Neural cell (in vitro differentiated cells): Measurements from ENCODE around the gene ACYP2. TPM values are rescaled to one million over a fixed set of nuclear protein-coding genes. Genes with fewer than 3 reads are reported as not detected.

Experiments
- H2AFZ ChIP-seq: fragments of 200-600, 300-800 bp; sonication (generic), shearing (Covaris generic); 2 replicates; pipeline ENCODE4 v1.6.0; 2014; ENCODE audit warnings: low read depth, mild to moderate bottlenecking, antibody characterized with exemption, low read length, moderate library complexity
- H3F3A ChIP-seq: fragments of 200-600 bp; shearing (Covaris generic); 2 replicates; pipeline ENCODE4 v1.6.1; 2016; ENCODE audit warnings: mild to moderate bottlenecking, moderate library complexity, mixed read lengths, antibody characterized with exemption, low read length; ENCODE audit not compliant: insufficient read depth, poor library complexity, severe bottlenecking
- H3K27ac ChIP-seq: fragments of 200-600, 300-800 bp; sonication (generic), shearing (Covaris generic); 2 replicates; pipeline ENCODE4 v1.5.1; 2014; ENCODE audit warnings: mild to moderate bottlenecking, low read length, moderate library complexity
- H3K27me3 ChIP-seq: fragments of 300-800, 200-600 bp; sonication (generic), shearing (Covaris generic); 2 replicates; pipeline ENCODE4 v1.6.0; 2014; ENCODE audit warnings: mild to moderate bottlenecking, low read depth, low read length, moderate library complexity; ENCODE audit not compliant: insufficient read depth
- H3K36me3 ChIP-seq: fragments of 300-800, 200-600 bp; sonication (generic), shearing (Covaris generic); 2 replicates; pipeline ENCODE4 v1.5.1; 2014; ENCODE audit warnings: mild to moderate bottlenecking, antibody characterized with exemption, low read length, moderate library complexity; ENCODE audit not compliant: insufficient read depth
- H3K4me2 ChIP-seq: fragments of 300-800, 200-600 bp; sonication (generic), shearing (Covaris generic); 2 replicates; pipeline ENCODE4 v1.6.0; 2014; ENCODE audit warnings: mild to moderate bottlenecking, low read length
- H3K4me3 ChIP-seq: fragments of 300-800, 200-600 bp; sonication (generic), shearing (Covaris generic); 2 replicates; pipeline ENCODE4 v1.5.1; 2014; ENCODE audit warnings: mild to moderate bottlenecking, low read length, moderate library complexity
- H3K79me2 ChIP-seq: fragments of 200-600 bp; shearing (Covaris generic); replicated peaks from 2 replicates; pipeline ENCODE4 v1.6.0; 2014; ENCODE audit warnings: mild to moderate bottlenecking, low read length, moderate library complexity; ENCODE audit not compliant: insufficient read depth
- H3K9ac ChIP-seq: fragments of 300-800, 200-600 bp; sonication (generic), shearing (Covaris generic); 2 replicates; pipeline ENCODE4 v1.6.1; 2016; ENCODE audit warnings: mild to moderate bottlenecking, low read length, mixed read lengths
- H3K9me2 ChIP-seq: fragments of 200-600 bp; shearing (Covaris generic); 2 replicates; pipeline ENCODE4 v1.6.1; 2016; ENCODE audit warnings: mild to moderate bottlenecking, low read length, mixed read lengths; ENCODE audit not compliant: insufficient read depth
- H3K9me3 ChIP-seq: fragments of 200-600, 300-800 bp; sonication (generic), shearing (Covaris generic); 2 replicates; pipeline ENCODE4 v1.6.1; 2016; ENCODE audit warnings: mild to moderate bottlenecking, mixed run types, low read length, moderate library complexity, mixed read lengths
- H4K20me1 ChIP-seq: fragments of 200-600 bp; shearing (Covaris generic); 2 replicates; pipeline ENCODE4 v1.6.1; 2016; ENCODE audit warnings: mild to moderate bottlenecking, mixed run types; ENCODE audit not compliant: insufficient read depth
- EP300 ChIP-seq: fragments of 450-650 bp; conservative IDR thresholded peaks from 2 replicates; pipeline ENCODE4 v1.6.1; 2014; ENCODE audit warnings: antibody characterized with exemption, mild to moderate bottlenecking, moderate library complexity; ENCODE audit not compliant: poor library complexity, severe bottlenecking
- EZH2 ChIP-seq: fragments of 200-600, 300-800 bp; shearing (Covaris generic), sonication (generic); IDR thresholded peaks from 2 replicates; pipeline ENCODE4 v1.6.1; 2014; ENCODE audit warnings: antibody characterized with exemption, low read length, borderline replicate concordance, mild to moderate bottlenecking; ENCODE audit not compliant: insufficient read depth, poor library complexity, severe bottlenecking
- MXI1 ChIP-seq: fragments of 450-650 bp; conservative IDR thresholded peaks from 2 replicates; pipeline ENCODE4 v1.6.1; 2014; ENCODE audit warnings: antibody characterized with exemption, mild to moderate bottlenecking; ENCODE audit not compliant: poor library complexity, severe bottlenecking
- POLR2AphosphoS5 ChIP-seq: IDR thresholded peaks from 2 replicates; pipeline ENCODE4 v1.6.1; 2012
- RAD21 ChIP-seq: fragments of 450-650 bp; conservative IDR thresholded peaks from 2 replicates; pipeline ENCODE4 v1.6.1; 2014; ENCODE audit warnings: antibody characterized with exemption, mild to moderate bottlenecking, moderate library complexity
- SMC3 ChIP-seq: fragments of 450-650 bp; conservative IDR thresholded peaks from 2 replicates; pipeline ENCODE4 v1.6.1; 2014; ENCODE audit warnings: antibody characterized with exemption, mild to moderate bottlenecking, moderate library complexity; ENCODE audit not compliant: poor library complexity
- TAF1 ChIP-seq: IDR thresholded peaks from 2 replicates; pipeline ENCODE4 v1.6.1; 2012; ENCODE audit warnings: low read depth
- polyA plus RNA-seq: library from polyadenylated mRNA; depleted of rRNA; stranded (reverse); fragments of >200 nt; gene quantifications from 2 replicates; pipeline ENCODE4 v1.2.3, GENCODE V29; 2014
- TF ChIP-seq, protein P1 (sequence below): fragments of 450-650 bp; IDR thresholded peaks from 2 replicates; pipeline ENCODE4 v1.5.1; 2014; ENCODE audit warnings: antibody characterized with exemption, mild to moderate bottlenecking, moderate library complexity; ENCODE audit not compliant: poor library complexity, severe bottlenecking
- TF ChIP-seq, protein P2 (sequence below): IDR thresholded peaks from 2 replicates; pipeline ENCODE4 v1.6.1; 2012; ENCODE audit warnings: borderline replicate concordance

ACYP2 gene
- polyA plus RNA-seq, 1 donor from 2014 or later: 48.2 TPM

DNA sequence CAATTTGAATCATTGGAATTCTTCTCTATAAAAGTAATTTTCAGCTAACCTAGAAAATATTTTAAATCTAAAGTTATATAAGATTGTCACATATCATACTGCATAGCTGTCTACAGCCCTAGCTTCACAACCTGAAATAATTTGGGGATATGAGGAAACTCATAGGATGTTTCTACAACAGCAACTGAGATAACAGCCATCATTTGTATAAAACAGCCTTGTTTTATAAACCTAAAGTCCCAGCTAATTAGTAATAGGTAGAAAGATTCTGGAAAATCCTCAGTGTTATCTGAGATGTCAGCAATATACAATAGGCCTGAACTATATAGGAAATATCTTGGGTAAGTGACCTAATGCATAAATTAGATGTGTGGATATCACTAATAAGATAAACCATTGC, 188.2 kb downstream of the ACYP2 start:
- Histone ChIP-seq H3K9me2 (no peaks in the 10 kb centered on the region), H3K4me3 (no peak overlapping the region), H3K27ac (no peak overlapping the region), H3K9me3 (no peaks in the 10 kb centered on the region), H2AFZ (no peak overlapping the region), H3K9ac (no peak overlapping the region), H3K4me2 (no peak overlapping the region), H4K20me1 (no peaks in the 10 kb centered on the region), H3K36me3 (no peaks in the 10 kb centered on the region), H3K27me3 (no peaks in the 10 kb centered on the region), H3F3A (no peaks in the 10 kb centered on the region), H3K79me2 (no peaks in the 10 kb centered on the region)
- TF ChIP-seq SMC3: no peak
- TF ChIP-seq, protein P1, sequence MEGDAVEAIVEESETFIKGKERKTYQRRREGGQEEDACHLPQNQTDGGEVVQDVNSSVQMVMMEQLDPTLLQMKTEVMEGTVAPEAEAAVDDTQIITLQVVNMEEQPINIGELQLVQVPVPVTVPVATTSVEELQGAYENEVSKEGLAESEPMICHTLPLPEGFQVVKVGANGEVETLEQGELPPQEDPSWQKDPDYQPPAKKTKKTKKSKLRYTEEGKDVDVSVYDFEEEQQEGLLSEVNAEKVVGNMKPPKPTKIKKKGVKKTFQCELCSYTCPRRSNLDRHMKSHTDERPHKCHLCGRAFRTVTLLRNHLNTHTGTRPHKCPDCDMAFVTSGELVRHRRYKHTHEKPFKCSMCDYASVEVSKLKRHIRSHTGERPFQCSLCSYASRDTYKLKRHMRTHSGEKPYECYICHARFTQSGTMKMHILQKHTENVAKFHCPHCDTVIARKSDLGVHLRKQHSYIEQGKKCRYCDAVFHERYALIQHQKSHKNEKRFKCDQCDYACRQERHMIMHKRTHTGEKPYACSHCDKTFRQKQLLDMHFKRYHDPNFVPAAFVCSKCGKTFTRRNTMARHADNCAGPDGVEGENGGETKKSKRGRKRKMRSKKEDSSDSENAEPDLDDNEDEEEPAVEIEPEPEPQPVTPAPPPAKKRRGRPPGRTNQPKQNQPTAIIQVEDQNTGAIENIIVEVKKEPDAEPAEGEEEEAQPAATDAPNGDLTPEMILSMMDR: no peak

DNA sequence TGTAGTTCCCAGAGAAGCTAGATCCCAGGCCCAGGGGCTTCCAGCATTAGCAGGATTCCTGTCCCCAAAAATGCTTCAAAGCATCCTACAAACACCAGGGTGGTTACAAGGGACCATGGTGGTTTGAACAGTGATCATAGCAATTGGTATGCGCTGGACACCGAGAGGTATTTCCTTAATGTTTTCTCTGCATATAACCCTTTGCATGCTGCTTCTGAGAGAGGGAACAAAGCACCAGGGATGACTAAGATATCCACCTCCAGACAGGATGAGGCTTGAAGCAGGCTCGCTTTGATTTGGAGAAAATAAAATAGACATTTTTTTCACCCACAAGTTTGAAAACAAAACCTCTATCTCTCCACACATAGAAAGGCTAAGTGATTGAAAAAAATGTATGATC, 191.1 kb downstream of the ACYP2 start:
- no peak overlapping the region for H3K4me2 ChIP-seq
- no peak overlapping the region for H3K27ac ChIP-seq
- no peaks in the 10 kb centered on the region for H3F3A ChIP-seq
- H4K20me1 ChIP-seq: no peaks in the 10 kb centered on the region
- no peak overlapping the region for H3K9ac ChIP-seq
- no peaks in the 10 kb centered on the region for H3K79me2 ChIP-seq
- no peak for TF ChIP-seq MXI1
- no peak for TF ChIP-seq EP300
- TF ChIP-seq, protein P2, sequence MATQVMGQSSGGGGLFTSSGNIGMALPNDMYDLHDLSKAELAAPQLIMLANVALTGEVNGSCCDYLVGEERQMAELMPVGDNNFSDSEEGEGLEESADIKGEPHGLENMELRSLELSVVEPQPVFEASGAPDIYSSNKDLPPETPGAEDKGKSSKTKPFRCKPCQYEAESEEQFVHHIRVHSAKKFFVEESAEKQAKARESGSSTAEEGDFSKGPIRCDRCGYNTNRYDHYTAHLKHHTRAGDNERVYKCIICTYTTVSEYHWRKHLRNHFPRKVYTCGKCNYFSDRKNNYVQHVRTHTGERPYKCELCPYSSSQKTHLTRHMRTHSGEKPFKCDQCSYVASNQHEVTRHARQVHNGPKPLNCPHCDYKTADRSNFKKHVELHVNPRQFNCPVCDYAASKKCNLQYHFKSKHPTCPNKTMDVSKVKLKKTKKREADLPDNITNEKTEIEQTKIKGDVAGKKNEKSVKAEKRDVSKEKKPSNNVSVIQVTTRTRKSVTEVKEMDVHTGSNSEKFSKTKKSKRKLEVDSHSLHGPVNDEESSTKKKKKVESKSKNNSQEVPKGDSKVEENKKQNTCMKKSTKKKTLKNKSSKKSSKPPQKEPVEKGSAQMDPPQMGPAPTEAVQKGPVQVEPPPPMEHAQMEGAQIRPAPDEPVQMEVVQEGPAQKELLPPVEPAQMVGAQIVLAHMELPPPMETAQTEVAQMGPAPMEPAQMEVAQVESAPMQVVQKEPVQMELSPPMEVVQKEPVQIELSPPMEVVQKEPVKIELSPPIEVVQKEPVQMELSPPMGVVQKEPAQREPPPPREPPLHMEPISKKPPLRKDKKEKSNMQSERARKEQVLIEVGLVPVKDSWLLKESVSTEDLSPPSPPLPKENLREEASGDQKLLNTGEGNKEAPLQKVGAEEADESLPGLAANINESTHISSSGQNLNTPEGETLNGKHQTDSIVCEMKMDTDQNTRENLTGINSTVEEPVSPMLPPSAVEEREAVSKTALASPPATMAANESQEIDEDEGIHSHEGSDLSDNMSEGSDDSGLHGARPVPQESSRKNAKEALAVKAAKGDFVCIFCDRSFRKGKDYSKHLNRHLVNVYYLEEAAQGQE: no peak
- no peak for TF ChIP-seq POLR2AphosphoS5
- TF ChIP-seq, protein P1: no peak
- no peak for TF ChIP-seq TAF1
- TF ChIP-seq EZH2: no peak
- no peak for TF ChIP-seq SMC3
- TF ChIP-seq RAD21: no peak
- no peak overlapping the region for H2AFZ ChIP-seq
- no peaks in the 10 kb centered on the region for H3K36me3 ChIP-seq
- no peaks in the 10 kb centered on the region for H3K27me3 ChIP-seq
- no peak overlapping the region for H3K4me3 ChIP-seq
- H3K9me3 ChIP-seq: no peaks in the 10 kb centered on the region
- H3K9me2 ChIP-seq: no peaks in the 10 kb centered on the region
